Stimulated activated effector memory CD8-positive, alpha-beta T cell treated with anti-CD3 and anti-CD28 coated beads, Interleukin-12 subunit alpha, Interleukin-12 subunit beta, amount 100 ng/mL, for 72 hours (primary cell): ENCODE measurements around the gene TMEM214.
A peak's percentile ranks its signal among the peaks of the same experiment; 100 is the strongest.
"Not testable (repeated sequence)": the region's sequence is repeated elsewhere in the genome, so short reads cannot be mapped to it uniquely, and the experiment has no call there.

Experiments used
- ATAC-seq: fragments of 150-1000 bp; cut with Tn5 transposase; 2 replicates; pipeline ENCODE4 v1.10.0; 2021
- DNase-seq, 2 donors: peaks; one replicate each; pipeline ENCODE4 v3.0.0; 2021 to 2022; ENCODE audit warnings: low spot score in 2 of 2
- H3K27ac Mint-ChIP-seq: one replicate; pipeline ENCODE4 v1.8.0; 2022; ENCODE audit warnings: mild to moderate bottlenecking, mixed read lengths
- H3K36me3 Mint-ChIP-seq: one replicate; pipeline ENCODE4 v1.8.0; 2022; ENCODE audit warnings: mild to moderate bottlenecking, mixed read lengths
- H3K4me1 Mint-ChIP-seq: one replicate; pipeline ENCODE4 v1.8.0; 2022; ENCODE audit warnings: mixed read lengths
- H3K4me3 Mint-ChIP-seq: one replicate; pipeline ENCODE4 v1.8.0; 2022; ENCODE audit warnings: mild to moderate bottlenecking, mixed read lengths
- H3K9me3 Mint-ChIP-seq: one replicate; pipeline ENCODE4 v1.8.0; 2022; ENCODE audit warnings: mixed read lengths

TMEM214 gene

DNA sequence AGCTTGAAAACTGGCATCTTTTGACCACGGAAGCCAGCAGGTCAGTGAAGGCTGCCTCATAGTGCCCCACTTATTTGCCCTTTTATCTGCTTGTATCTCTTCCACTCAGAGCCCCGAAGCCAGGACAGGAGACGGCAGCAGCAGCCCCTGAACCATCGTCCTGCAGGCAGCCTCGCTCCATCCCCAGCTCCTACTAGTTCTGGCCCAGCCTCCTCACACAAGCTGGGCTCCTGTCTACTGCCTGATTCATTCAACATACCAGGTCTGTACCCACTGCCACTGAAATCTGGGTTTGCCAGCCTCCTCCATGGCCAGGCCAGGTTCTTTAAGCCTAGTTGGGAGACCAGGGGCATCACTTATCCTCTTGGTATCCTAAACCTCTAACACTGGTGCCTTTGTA is 34.6 kb downstream of the TMEM214 start:
- no peak overlapping the region for H3K4me3 Mint-ChIP-seq
- H3K36me3 Mint-ChIP-seq = peaks cover 81% of the 10 kb centered on the region
- ATAC-seq = no peak
- H3K4me1 Mint-ChIP-seq = peaks cover 51% of the 10 kb centered on the region
- DNase-seq = no peak
- peak overlapping the region; percentile 94 for H3K27ac Mint-ChIP-seq
- no peaks in the 10 kb centered on the region for H3K9me3 Mint-ChIP-seq

GRCh38 chr2:27069436-27069835 is 36.7 kb downstream of the TMEM214 start:
- DNase-seq (no peak), ATAC-seq (no peak)
- H3K27ac Mint-ChIP-seq = peak overlapping the region; percentile 94
- H3K4me1 Mint-ChIP-seq = peaks cover 67% of the 10 kb centered on the region
- H3K9me3 Mint-ChIP-seq = no peaks in the 10 kb centered on the region
- H3K4me3 Mint-ChIP-seq = peak overlapping the region; percentile 92
- H3K36me3 Mint-ChIP-seq = peaks cover 62% of the 10 kb centered on the region

DNA sequence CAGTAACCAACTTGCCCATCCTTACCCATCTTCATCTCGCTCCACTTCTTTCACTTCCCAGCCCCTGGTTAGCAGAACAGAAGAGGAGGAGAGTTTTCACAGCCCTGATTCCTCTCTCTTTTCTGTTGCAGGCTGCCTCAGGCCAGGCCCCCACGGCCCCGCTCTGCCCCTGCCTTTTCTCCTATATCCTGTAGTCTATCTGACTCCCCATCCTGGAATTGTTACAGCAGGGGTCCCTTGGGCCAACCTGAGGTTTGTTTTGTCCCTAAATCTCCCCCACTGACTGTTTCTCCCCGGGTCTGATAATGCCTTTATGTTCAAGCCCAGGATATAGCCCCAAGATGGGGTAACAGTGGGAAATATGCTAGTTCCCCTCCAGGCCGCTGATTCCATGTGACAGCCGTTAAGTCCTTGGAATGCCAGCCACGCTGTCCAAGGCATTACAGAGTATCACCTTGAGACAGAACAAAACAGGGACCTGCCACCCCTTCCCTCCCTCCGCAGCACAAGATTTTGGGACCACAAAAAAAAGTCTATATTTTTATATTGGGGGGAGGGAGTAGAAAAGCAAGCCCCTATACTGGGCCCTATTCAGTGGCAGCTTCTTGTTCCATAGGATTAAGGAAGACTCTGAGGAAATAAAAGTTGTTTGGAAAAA is 37.3 kb downstream of the TMEM214 start:
- Mint-ChIP-seq H3K4me1 (peaks cover 73% of the 10 kb centered on the region), H3K9me3 (no peaks in the 10 kb centered on the region), H3K4me3 (peak overlapping the region; percentile 92)

GRCh38 chr2:27070653-27071276 is 38.0 kb downstream of the TMEM214 start:
- peaks cover 49% of the 10 kb centered on the region for H3K36me3 Mint-ChIP-seq

More for the DNA sequence above, 37.3 kb downstream of the TMEM214 start:
- DNase-seq (no peak), ATAC-seq (no peak)
- Mint-ChIP-seq H3K27ac (peak overlapping the region; percentile 94), H3K36me3 (peaks cover 56% of the 10 kb centered on the region)

DNA sequence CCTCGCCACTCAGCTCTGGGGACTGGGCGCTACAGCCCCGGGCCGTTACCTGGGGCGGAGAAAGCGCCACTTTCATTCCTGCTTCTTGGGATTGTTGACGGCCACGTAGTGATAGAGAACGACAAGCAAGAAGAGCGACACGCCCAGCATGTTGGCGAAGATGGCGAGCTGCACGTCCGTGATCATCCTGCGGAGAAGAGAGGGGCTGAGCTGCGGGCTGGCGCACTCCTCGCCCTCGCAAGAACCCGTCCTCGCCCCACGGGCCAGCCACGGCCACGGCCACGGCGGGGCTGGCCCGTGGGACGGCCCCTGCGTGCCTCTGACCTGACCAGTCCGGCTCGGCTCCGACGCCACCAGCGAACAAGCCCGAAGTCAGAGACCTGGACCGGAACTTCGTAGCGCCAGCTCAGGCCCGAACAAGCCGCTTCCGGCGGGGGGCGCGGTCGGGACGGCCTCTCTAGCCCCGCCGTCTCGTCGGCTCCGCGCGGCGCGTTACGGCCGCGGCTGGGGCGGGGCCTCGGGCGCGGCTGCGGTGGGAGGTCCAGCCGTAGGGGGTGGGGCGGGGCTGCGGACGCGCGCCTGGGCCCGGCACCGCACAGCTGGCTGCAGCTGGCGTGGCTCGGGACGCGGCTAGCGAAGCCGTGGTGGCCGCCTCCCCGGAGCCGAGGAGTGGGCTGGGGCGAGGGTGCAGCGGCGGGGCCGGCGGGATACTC is 38.7 kb downstream of the TMEM214 start, which contains the start of gene OST4:
Gene OST4, minus strand, starts transcription at position 378 of the 713 bp plus-strand sequence.
- DNase-seq (peak; percentile 90 to 94), ATAC-seq (peak; percentile 95)
- H3K36me3 Mint-ChIP-seq = peaks cover 42% of the 10 kb centered on the region
- H3K4me1 Mint-ChIP-seq = peaks cover 79% of the 10 kb centered on the region
- peak within 1 kb of the TSS; percentile 94 for H3K27ac Mint-ChIP-seq
- H3K4me3 Mint-ChIP-seq = peak within 1 kb of the TSS; percentile 92
- no peaks in the 10 kb centered on the region for H3K9me3 Mint-ChIP-seq

More at GRCh38 chr2:27070653-27071276, 38.0 kb downstream of the TMEM214 start:
- Mint-ChIP-seq H3K4me3 (peak overlapping the region; percentile 92), H3K4me1 (peaks cover 78% of the 10 kb centered on the region), H3K9me3 (no peaks in the 10 kb centered on the region), H3K27ac (peak overlapping the region; percentile 94)
- ATAC-seq (no peak), DNase-seq (no peak)

- Mint-ChIP-seq H3K4me3 (peak overlapping the region; percentile 92), H3K4me1 (peaks cover 85% of the 10 kb centered on the region), H3K27ac (peak overlapping the region; percentile 93), H3K9me3 (no peaks in the 10 kb centered on the region), H3K36me3 (peaks cover 35% of the 10 kb centered on the region)
- ATAC-seq = no peak
- peak in 1 of 2 donors; percentile 75 for DNase-seq
These were observed 39.4 kb downstream of the TMEM214 start for GRCh38 chr2:27071990-27072830.

DNA sequence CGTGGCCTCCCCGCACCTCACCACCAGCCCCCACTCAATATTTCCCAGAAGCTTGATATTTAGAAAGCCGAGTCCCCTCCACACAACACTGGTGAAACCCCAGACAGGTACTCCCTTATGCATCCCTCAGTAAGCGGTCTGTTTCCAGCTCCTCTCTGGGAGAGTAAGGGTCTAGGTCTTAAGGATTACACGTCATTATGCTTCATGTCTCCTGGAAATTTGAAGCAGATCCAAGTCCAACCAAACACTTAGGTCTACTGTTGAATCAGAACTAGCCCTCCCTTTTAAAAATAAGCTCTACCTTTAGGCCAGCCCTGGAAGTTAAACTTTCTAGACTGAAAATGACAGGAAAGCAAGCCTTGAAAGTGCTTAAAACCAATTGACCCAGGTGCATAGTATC is 40.2 kb downstream of the TMEM214 start:
- Mint-ChIP-seq H3K4me1 (peaks cover 80% of the 10 kb centered on the region), H3K9me3 (no peaks in the 10 kb centered on the region), H3K36me3 (peaks cover 27% of the 10 kb centered on the region), H3K4me3 (peak overlapping the region; percentile 92), H3K27ac (peak overlapping the region; percentile 93)
- ATAC-seq = no peak
- DNase-seq = no peak

GRCh38 chr2:27073782-27074181 is 41.0 kb downstream of the TMEM214 start:
- DNase-seq = no peak
- Mint-ChIP-seq H3K27ac (peak overlapping the region; percentile 93), H3K36me3 (peaks cover 19% of the 10 kb centered on the region), H3K4me3 (no peak overlapping the region), H3K9me3 (no peaks in the 10 kb centered on the region), H3K4me1 (peaks cover 71% of the 10 kb centered on the region)
- no peak for ATAC-seq

DNA sequence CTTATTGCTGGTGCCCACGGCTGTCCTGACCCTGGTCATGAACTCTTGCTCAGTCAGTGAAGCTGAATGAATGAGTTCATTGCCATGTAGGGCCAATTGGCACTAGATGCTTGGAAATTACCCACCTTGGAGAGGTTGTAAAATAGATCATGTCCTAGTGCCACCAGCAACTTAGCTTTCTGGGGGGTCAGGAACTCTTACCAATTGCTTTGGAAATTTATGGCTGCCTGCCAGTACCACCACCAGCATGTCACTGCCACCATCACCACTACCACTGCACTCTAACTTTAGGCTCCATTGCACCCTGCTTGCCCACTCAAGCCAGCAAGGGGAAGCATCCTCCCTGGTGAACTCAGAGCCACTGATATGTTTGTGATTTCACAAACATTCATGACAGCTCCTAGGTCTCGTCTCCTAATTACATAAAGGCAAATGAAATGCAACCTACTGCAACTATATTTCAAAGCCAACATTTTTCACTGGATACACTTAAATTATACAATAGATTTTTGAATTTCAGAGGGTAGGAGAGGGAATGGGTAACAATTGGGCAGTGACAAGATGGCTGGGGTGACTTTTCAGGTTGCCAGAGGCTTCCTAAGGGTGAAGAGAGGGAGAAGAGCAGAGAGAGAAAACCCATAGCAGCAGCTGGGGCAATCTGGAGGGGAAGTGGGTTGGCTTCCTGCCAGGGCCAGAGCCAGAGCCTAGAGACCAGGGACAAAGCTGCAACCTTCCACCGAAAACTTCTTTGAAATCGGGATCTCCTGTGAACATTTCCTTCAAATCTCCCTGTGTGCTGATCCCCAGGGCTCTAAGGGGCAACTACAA is 42.2 kb downstream of the TMEM214 start:
- H3K4me3 Mint-ChIP-seq = peak overlapping the region; percentile 40
- DNase-seq (peak in 1 of 2 donors; percentile 31), ATAC-seq (no peak)
- H3K4me1 Mint-ChIP-seq = peaks cover 61% of the 10 kb centered on the region
- H3K36me3 Mint-ChIP-seq = peaks cover 7% of the 10 kb centered on the region
- H3K27ac Mint-ChIP-seq = peak overlapping the region; percentile 93
- no peaks in the 10 kb centered on the region for H3K9me3 Mint-ChIP-seq

DNA sequence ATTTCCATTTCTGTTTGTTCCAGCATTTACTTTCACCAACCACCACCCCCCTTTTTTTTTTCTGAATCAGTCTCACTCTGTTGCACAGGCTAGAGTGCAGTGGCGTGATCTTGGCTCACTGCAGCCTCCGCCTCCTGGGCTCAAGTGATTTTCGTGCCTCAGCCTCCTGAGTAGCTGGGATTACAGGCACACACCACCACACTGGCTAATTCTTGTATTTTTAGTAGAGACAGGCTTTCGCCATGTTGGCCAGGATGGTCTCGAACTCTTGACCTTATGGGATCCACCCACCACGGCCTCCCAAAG is 42.8 kb downstream of the TMEM214 start:
- peaks cover 61% of the 10 kb centered on the region for H3K4me1 Mint-ChIP-seq
- H3K36me3 Mint-ChIP-seq, H3K9me3 Mint-ChIP-seq, DNase-seq, ATAC-seq: not testable (repeated sequence)
- H3K4me3 Mint-ChIP-seq = peak overlapping the region; percentile 40
- peak overlapping the region; percentile 93 for H3K27ac Mint-ChIP-seq

- ATAC-seq = no peak
- no peak for DNase-seq
- H3K4me1 Mint-ChIP-seq = peaks cover 63% of the 10 kb centered on the region
- H3K27ac Mint-ChIP-seq = peak overlapping the region; percentile 71
- no peak overlapping the region for H3K4me3 Mint-ChIP-seq
- no peaks in the 10 kb centered on the region for H3K9me3 Mint-ChIP-seq
- peaks cover 9% of the 10 kb centered on the region for H3K36me3 Mint-ChIP-seq
These were observed 43.6 kb downstream of the TMEM214 start for GRCh38 chr2:27076323-27076722.

- Mint-ChIP-seq H3K4me1 (peaks cover 65% of the 10 kb centered on the region), H3K27ac (peak overlapping the region; percentile 71)
These were observed 44.5 kb downstream of the TMEM214 start for GRCh38 chr2:27077231-27077630.

GRCh38 chr2:27078267-27079194 is 45.8 kb downstream of the TMEM214 start, which contains the start of gene EMILIN1:
TSS of gene EMILIN1 (plus strand) at chr2:27078615. CDS start at chr2:27079066, 451 bp downstream.
- Mint-ChIP-seq H3K36me3 (peaks cover 11% of the 10 kb centered on the region), H3K27ac (peak within 1 kb of the TSS; percentile 71), H3K9me3 (no peaks in the 10 kb centered on the region), H3K4me3 (no peak within 1 kb of the TSS), H3K4me1 (peaks cover 58% of the 10 kb centered on the region)
- DNase-seq (no peak), ATAC-seq (no peak)

More at GRCh38 chr2:27077231-27077630, 44.5 kb downstream of the TMEM214 start:
- Mint-ChIP-seq H3K9me3 (no peaks in the 10 kb centered on the region), H3K4me3 (no peak overlapping the region), H3K36me3 (peaks cover 11% of the 10 kb centered on the region)
- DNase-seq (no peak), ATAC-seq (no peak)
